ES-I3 (cell line): ENCODE results near the gene DSE.
"Not testable (repeated sequence)": the region's sequence is repeated elsewhere in the genome, so short reads cannot be mapped to it uniquely, and the experiment has no call there.

Experiments
- H3K36me3 ChIP-seq: 2 replicates; pipeline ENCODE4 v1.6.1; 2013; ENCODE audit warnings: mild to moderate bottlenecking, low read length, control low read depth, moderate library complexity; ENCODE audit not compliant: insufficient read depth
- H3K4me1 ChIP-seq: 2 replicates; pipeline ENCODE4 v1.6.1; 2013; ENCODE audit warnings: mild to moderate bottlenecking, control low read depth, low read length; ENCODE audit not compliant: insufficient read depth
- H3K9ac ChIP-seq: 2 replicates; pipeline ENCODE4 v1.6.1; 2013; ENCODE audit warnings: low read depth, mild to moderate bottlenecking, low read length, moderate library complexity
- H3K9me3 ChIP-seq: 2 replicates; pipeline ENCODE4 v1.6.1; 2013; ENCODE audit warnings: mild to moderate bottlenecking, low read length, moderate library complexity; ENCODE audit not compliant: control insufficient read depth, insufficient read depth

DSE gene

DNA sequence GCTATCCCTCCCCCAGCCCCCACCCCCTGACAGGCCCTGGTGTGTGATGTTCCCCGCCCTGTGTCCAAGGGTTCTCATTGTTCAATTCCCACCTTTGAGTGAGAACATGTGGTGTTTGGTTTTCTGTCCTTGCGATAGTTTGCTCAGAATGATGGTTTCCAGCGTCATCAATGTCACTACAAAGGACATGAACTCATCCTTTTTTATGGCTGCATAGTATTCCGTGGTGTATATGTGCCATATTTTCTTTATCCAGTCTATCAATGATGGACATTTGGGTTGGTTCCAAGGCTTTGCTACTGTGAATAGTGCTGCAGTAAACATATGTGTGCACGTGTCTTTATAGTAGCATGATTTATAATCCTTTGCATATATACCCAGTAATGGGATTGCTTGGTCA is 30.1 kb upstream of the DSE start:
- H3K9ac ChIP-seq, H3K36me3 ChIP-seq, H3K4me1 ChIP-seq, H3K9me3 ChIP-seq: not testable (repeated sequence)

DNA sequence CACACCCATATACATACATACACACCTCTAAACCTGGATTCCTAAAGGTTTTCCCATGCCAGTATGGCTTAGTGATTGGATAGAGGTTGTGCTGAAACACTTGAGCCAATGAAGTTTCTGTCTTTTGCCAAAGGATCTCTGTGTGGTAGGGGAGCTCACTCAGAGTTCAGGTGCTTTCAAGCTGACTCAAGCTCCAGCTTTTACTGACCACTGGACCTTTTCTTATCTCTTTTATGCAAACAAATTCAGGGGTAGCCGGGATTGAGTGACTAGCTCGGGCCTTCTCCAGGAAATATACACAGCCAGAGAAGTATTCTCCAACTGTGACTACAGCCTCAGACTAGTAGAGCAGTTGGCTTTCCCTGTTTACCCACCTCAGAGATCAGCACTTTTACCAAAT is 21.5 kb upstream of the DSE start:
- Histone ChIP-seq H3K9ac (no peak overlapping the region), H3K9me3 (no peaks in the 10 kb centered on the region), H3K36me3 (no peaks in the 10 kb centered on the region), H3K4me1 (peaks cover 5% of the 10 kb centered on the region; the same call in 1 of the 2 replicates)

DNA sequence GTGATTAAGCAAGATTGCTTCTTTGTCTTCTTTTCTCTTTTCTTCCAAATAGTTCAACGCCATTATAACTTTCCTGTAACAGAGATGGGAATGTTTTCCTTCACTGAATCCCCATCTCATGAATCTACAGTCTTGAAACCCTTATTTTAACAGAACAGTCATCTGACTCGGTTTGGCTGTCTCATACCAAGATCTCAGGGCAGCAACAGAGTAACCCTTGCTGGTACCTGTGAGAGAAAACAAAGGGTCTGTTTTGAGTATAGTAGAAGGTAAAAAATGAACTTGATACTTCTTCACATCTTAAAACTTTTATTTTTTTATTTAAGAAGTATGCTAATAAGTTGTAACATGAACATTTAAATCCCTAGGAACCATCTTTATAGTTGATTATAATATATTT is 19.6 kb upstream of the DSE start:
- peaks cover 5% of the 10 kb centered on the region; the same call in 1 of the 2 replicates for H3K4me1 ChIP-seq
- no peaks in the 10 kb centered on the region for H3K9me3 ChIP-seq
- no peaks in the 10 kb centered on the region for H3K36me3 ChIP-seq
- H3K9ac ChIP-seq = no peak overlapping the region

DNA sequence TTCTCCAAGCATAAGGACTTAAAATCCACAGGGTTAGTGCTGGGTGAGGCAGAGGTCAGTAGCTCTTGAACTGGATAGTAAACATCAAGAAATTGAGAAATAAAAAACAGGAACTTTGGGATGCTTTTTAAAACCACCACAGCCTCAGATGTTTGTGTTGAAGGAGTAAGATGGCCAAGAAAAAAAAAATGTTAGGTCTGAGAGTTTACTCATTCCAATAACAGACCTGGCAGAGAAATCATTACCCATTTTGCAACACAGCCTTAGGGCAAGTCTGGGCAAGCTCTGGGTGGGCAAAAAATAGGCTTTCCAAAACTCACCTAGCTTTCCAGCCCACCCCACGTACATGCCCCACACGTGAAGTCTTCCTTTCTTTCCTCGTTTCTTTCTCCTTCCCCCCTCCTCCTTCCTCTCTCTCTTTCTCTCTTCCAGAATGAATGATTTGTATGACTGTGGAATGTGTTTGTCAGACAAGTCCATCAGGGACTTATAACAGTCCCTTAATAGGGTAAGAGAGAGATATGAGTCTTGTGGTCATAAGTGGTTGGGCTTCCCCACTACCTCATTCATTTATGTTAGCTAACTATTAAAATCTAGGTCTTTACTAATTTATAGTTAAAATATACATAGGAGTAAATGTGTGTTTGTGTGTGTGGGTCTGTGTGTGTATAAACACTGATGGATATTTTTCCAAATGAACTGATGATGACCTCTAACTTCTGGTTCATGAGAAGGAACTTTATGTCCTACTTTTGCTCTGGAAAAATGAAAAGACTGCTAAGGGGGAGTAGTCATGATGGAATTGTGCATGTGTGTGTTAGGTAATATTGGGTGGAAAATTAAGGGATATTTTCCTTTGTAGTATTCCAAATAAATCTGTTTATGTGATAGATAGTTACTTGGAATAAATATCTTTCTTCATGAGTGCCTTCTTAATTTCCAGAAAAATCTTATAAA is 18.0 kb upstream of the DSE start:
- Histone ChIP-seq H3K36me3 (no peaks in the 10 kb centered on the region), H3K4me1 (peaks cover 13% of the 10 kb centered on the region; the same call in 1 of the 2 replicates), H3K9ac (no peak overlapping the region), H3K9me3 (no peaks in the 10 kb centered on the region)

DNA sequence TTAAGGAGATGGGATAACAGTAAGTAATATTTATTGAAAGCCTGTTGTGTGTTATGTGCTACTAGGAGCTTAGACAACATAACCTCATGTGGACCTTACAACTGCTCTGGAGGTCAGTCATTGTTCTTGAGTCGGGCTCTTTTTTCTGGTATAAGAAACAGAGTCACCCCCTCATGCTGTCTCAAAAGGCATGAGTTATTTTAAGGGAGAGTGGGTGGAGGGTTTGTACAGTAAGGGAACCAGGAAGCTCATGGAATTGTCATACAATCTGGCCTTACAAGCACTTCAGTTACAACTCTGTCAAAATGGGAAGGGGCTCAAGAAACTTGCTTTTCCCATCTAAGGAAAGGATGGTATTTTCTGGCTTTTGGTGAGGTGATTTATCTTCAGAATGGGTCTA is 16.5 kb upstream of the DSE start:
- no peak overlapping the region for H3K9ac ChIP-seq
- H3K36me3 ChIP-seq = no peaks in the 10 kb centered on the region
- no peaks in the 10 kb centered on the region for H3K9me3 ChIP-seq
- peaks cover 11% of the 10 kb centered on the region; the same call in 1 of the 2 replicates for H3K4me1 ChIP-seq

DNA sequence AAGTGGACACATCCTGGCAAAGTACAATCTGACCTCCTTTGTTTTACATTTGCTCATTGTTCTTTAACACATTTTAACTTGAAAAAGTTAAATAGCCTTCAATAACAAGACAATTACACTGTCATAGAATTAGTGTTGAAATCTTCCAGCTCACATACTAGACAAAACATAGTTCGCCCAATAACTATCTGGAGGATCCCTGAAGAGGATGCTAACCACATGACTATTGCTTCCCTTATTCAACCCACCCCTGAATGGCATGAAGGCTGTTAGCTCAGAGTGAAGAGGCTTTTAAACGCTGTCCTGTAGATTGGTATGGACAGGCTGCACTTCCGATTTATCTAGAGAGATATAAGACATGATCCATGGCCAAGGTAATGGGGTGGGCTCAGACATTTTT is 15.0 kb upstream of the DSE start:
- Histone ChIP-seq H3K36me3 (no peaks in the 10 kb centered on the region), H3K4me1 (peaks cover 8% of the 10 kb centered on the region; the same call in 1 of the 2 replicates), H3K9ac (no peak overlapping the region), H3K9me3 (no peaks in the 10 kb centered on the region)

- no peaks in the 10 kb centered on the region; the same call in 1 of the 2 replicates for H3K9me3 ChIP-seq
- no peak overlapping the region for H3K9ac ChIP-seq
These were observed 11.6 kb upstream of the DSE start for GRCh38 chr6:116359131-116359530.

GRCh38 chr6:116359835-116360234 is 10.9 kb upstream of the DSE start:
- Histone ChIP-seq H3K4me1 (peaks cover 12% of the 10 kb centered on the region; the same call in 1 of the 2 replicates), H3K36me3 (no peaks in the 10 kb centered on the region), H3K9ac (no peak overlapping the region), H3K9me3 (no peaks in the 10 kb centered on the region; the same call in 1 of the 2 replicates)

More at GRCh38 chr6:116359131-116359530, 11.6 kb upstream of the DSE start:
- Histone ChIP-seq H3K36me3 (no peaks in the 10 kb centered on the region), H3K4me1 (peaks cover 9% of the 10 kb centered on the region; the same call in 1 of the 2 replicates)

DNA sequence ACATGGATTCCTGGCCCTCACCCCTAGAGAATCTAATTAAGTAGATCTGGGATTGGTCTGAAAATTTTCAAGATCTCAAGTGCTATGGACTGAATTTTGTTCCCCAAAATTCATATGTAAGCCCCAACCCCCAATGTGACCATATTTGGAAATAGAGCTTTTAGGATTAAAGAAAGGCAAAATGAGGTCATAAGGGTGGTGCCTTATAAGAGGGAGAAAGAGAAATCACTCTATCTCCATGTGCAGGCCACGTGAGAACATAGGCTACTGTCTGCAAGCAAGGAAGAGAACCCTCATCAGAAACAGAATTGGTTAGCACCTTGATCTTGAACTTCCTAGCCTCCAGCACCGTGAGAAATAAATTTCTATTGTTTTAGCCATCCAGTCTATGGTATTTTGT is 8.5 kb upstream of the DSE start:
- Histone ChIP-seq H3K9me3 (no peaks in the 10 kb centered on the region; the same call in 1 of the 2 replicates), H3K9ac (no peak overlapping the region), H3K36me3 (no peaks in the 10 kb centered on the region), H3K4me1 (peaks cover 4% of the 10 kb centered on the region; the same call in 1 of the 2 replicates)

GRCh38 chr6:116363759-116364158 is 7.0 kb upstream of the DSE start:
- no peaks in the 10 kb centered on the region; the same call in 1 of the 2 replicates for H3K9me3 ChIP-seq
- no peak overlapping the region for H3K9ac ChIP-seq
- no peaks in the 10 kb centered on the region for H3K36me3 ChIP-seq
- H3K4me1 ChIP-seq = peaks cover 4% of the 10 kb centered on the region; the same call in 1 of the 2 replicates

DNA sequence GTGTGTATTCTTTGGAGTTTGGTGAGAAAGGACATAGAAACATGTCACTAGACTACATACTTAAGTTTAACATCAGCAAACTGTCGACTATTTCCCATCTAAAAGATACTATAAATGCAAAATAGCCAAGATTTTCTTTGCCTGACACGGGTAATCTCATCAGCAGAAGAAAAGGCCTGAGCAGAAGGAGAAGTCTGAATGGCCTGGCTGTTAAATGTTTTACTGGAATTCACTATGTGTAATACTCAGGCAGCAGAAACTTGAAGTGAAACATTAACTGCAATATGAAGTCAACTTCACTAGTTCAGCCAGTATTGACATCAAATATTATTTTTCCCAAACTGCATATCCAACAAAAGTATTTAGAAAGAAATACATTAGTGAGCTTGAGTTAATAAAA is 6.4 kb upstream of the DSE start:
- H3K4me1 ChIP-seq = peaks cover 4% of the 10 kb centered on the region
- H3K9ac ChIP-seq = no peak overlapping the region
- H3K36me3 ChIP-seq = no peaks in the 10 kb centered on the region
- no peaks in the 10 kb centered on the region; the same call in 1 of the 2 replicates for H3K9me3 ChIP-seq

DNA sequence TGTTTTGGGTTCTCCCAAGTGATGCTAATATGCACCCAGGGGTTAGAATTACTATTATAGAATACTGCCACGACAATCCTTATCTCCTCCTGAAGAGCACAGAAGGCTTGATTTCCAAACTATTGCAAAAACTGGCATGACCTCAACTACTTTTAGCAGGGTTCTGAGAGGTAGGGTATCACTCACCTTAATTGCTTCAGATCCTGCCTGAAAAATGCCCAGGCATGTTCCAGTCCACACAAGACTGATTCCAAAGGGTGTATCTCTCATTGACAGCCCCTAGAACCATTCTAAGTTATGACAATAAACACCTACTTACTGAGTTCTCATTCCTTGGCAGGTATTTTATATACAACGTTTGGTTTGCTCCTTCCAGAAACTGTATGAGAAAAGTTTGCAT is 5.0 kb upstream of the DSE start:
- H3K9me3 ChIP-seq = no peaks in the 10 kb centered on the region; the same call in 1 of the 2 replicates
- H3K36me3 ChIP-seq = no peaks in the 10 kb centered on the region
- peaks cover 4% of the 10 kb centered on the region for H3K4me1 ChIP-seq
- H3K9ac ChIP-seq = no peak overlapping the region

DNA sequence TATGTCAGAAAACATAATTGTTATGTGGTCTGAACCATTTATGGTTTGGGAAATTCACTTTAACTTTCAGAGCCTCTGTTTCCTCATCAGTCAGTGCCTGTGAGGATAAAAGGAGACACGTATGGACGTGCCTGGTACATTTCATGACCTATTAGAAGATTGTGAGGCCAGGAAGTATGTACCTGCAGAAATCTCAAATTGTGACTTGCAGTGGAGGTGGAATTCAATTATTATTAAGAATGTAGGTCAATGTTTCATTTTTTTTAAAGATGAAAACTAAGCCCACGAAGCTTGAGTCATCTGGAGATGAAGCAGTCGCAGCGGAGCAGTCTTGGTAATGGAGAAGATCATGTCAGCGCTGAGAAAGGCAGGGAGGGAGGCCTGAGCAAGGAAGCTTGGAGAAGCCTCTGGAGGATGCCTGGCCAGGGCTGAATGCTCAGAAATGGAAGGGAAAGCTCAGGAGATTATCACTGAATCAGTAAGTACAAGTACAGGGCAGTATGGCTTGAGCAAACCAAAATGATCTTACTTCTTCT is 3.9 kb upstream of the DSE start:
- Histone ChIP-seq H3K4me1 (peaks cover 4% of the 10 kb centered on the region), H3K9me3 (no peaks in the 10 kb centered on the region), H3K9ac (no peak overlapping the region), H3K36me3 (no peaks in the 10 kb centered on the region)

- no peaks in the 10 kb centered on the region for H3K36me3 ChIP-seq
- H3K4me1 ChIP-seq = no peaks in the 10 kb centered on the region; the same call in 1 of the 2 replicates
- H3K9ac ChIP-seq = peak overlapping the region; percentile 83
- no peaks in the 10 kb centered on the region for H3K9me3 ChIP-seq
These were observed 1.2 kb upstream of the DSE start for GRCh38 chr6:116369540-116369939.
